HepG2 (cell line): ENCODE results near the gene TADA3. TPM values are rescaled to one million over a fixed set of nuclear protein-coding genes. Genes with fewer than 3 reads are reported as not detected.

Experiments used
- ATAC-seq: fragments of 200-7000 bp; cut with Tn5 transposase; 3 replicates; pipeline ENCODE4 v1.9.1; 2020; ENCODE audit warnings: mild to moderate bottlenecking, moderate library complexity
- BruUV-seq: library from RNA; stranded (reverse); fragments of 400-500 nt; replicated peaks from 2 replicates; lab custom pipeline; 2021; lab: Mats Ljungman, UMichigan
- CTCF ChIA-PET: fragments of 300-600 bp; formaldehyde crosslinking; extraction: SDS; loops from one replicate; lab custom pipeline; 2021; ENCODE audit warnings: low total read pairs, inconsistent platforms, low intra/inter-chr PET ratio; lab: Yijun Ruan, JAX
- POLR2A ChIA-PET: fragments of 350-600 bp; sonication (Branson Sonifier 250); formaldehyde crosslinking; loops from one replicate; lab custom pipeline; 2020; ENCODE audit warnings: antibody characterized with exemption, inconsistent platforms; lab: Yijun Ruan, JAX
- DNase-seq: peaks from one replicate; pipeline ENCODE4 v3.0.0-alpha.2; 2015; ENCODE audit warnings: low spot score
- FAIRE-seq: peaks from 3 replicates; lab custom pipeline; 2011; peaks lifted over from hg19 to GRCh38; lab: Jason Lieb, UNC
- H2AFZ ChIP-seq: one replicate; pipeline ENCODE4 v1.6.1; 2011; ENCODE audit warnings: low read length, inconsistent platforms
- H3K27ac ChIP-seq: fragments of 300-600 bp; 3 replicates; pipeline ENCODE4 v1.8.0; 2011; ENCODE audit warnings: mixed run types, mild to moderate bottlenecking, mixed read lengths, low read length, inconsistent platforms; ENCODE audit not compliant: insufficient read depth; ENCODE audit errors: extremely low read length
- H3K27me3 ChIP-seq, 2 experiments: fragments of 200-600 bp in 1 of 2; 2 replicates in 1 of 2; 3 replicates in 1 of 2; pipeline versions ENCODE4 v1.6.0 to v1.8.0; 2011; ENCODE audit warnings: low read length in 2 of 2, mild to moderate bottlenecking in 2 of 2, moderate library complexity in 2 of 2, inconsistent platforms in 1 of 2; ENCODE audit not compliant: insufficient read depth in 2 of 2, control insufficient read depth in 1 of 2
- H3K36me3 ChIP-seq, 2 experiments: fragments of 200-600 bp in 1 of 2; replicated peaks in 1 of 2; 2 replicates in 1 of 2; 3 replicates in 1 of 2; pipeline versions ENCODE4 v1.5.1 to v1.8.0; 2011; ENCODE audit warnings: low read length in 2 of 2, inconsistent platforms in 1 of 2; ENCODE audit not compliant: insufficient read depth in 2 of 2, control insufficient read depth in 1 of 2
- H3K4me1 ChIP-seq: 2 replicates; pipeline ENCODE4 v1.5.1; 2012; ENCODE audit warnings: low read length, inconsistent platforms; ENCODE audit not compliant: insufficient read depth
- H3K4me2 ChIP-seq: 2 replicates; pipeline ENCODE4 v1.6.0; 2011; ENCODE audit warnings: low read depth, low read length, inconsistent platforms
- H3K4me3 ChIP-seq, 3 experiments: fragments of 200-600 bp in 1 of 3; sonication (generic), shearing (Covaris generic) in 1 of 3; replicated peaks in 1 of 3; 2 replicates each; pipeline ENCODE4 v1.5.1; 2011 to 2016; ENCODE audit warnings: low read length in 3 of 3, inconsistent platforms in 2 of 3, low read depth in 2 of 3, mild to moderate bottlenecking in 2 of 3, control low read depth in 1 of 3, mixed read lengths in 1 of 3; ENCODE audit not compliant: insufficient read depth in 1 of 3
- H3K79me2 ChIP-seq: one replicate; pipeline ENCODE4 v1.6.1; 2011; ENCODE audit warnings: low read length, inconsistent platforms; ENCODE audit not compliant: insufficient read depth
- H3K9ac ChIP-seq: 2 replicates; pipeline ENCODE4 v1.6.0; 2011; ENCODE audit warnings: mild to moderate bottlenecking, low read depth, low read length, inconsistent platforms; ENCODE audit not compliant: insufficient read depth
- H3K9me3 ChIP-seq: 2 replicates; pipeline ENCODE4 v1.5.1; 2012; ENCODE audit warnings: mild to moderate bottlenecking, low read length
- H4K20me1 ChIP-seq: 2 replicates; pipeline ENCODE4 v1.6.0; 2011; ENCODE audit warnings: inconsistent platforms, mild to moderate bottlenecking, low read length, moderate library complexity; ENCODE audit not compliant: insufficient read depth
- POLR2A ChIP-seq, 2 experiments: IDR thresholded peaks; 2 replicates each; pipeline ENCODE4 v1.6.1; 2011; ENCODE audit warnings: low read depth in 2 of 2, low read length in 2 of 2, mild to moderate bottlenecking in 1 of 2, moderate library complexity in 1 of 2; ENCODE audit not compliant: insufficient read depth in 1 of 2
- RAD51 ChIP-seq: fragments of 450-650 bp; IDR thresholded peaks from 2 replicates; pipeline ENCODE4 v1.6.1; 2016; ENCODE audit warnings: borderline replicate concordance
- RBAK ChIP-seq: sonication (generic); formaldehyde crosslinking; IDR thresholded peaks from 2 replicates; pipeline ENCODE4 v1.5.1; 2020; ENCODE audit warnings: mild to moderate bottlenecking, missing genetic modification reagents
- ZNF577 ChIP-seq: sonication (generic); formaldehyde crosslinking; IDR thresholded peaks from 2 replicates; pipeline ENCODE4 v1.4.0; 2020; ENCODE audit warnings: mild to moderate bottlenecking, low read depth, missing genetic modification reagents, borderline replicate concordance
- ZNF772 ChIP-seq: sonication (generic); formaldehyde crosslinking; IDR thresholded peaks from 2 replicates; pipeline ENCODE4 v1.5.0; 2020; ENCODE audit warnings: mild to moderate bottlenecking, missing genetic modification reagents
- WGBS: methylation state at CpG from one replicate; pipeline ENCODE4 v1.1.6; 2017; ENCODE audit warnings: low lambda C conversion rate; 5-methylcytosine and 5-hydroxymethylcytosine counted together
- in situ Hi-C: cut with HindIII; loops from 2 replicates; pipeline ENCODE4 v1.10.0; 2017; ENCODE audit warnings: low pct_unique_long_range_greater_than_20kb; ENCODE audit not compliant: extremely low pct_ligation_motif_present
- intact Hi-C: fragments of 100-400 bp; cut with micrococcal nuclease; formaldehyde crosslinking; loops from one replicate; pipeline ENCODE4 v1.10.0; 2022; ENCODE audit not compliant: unreplicated experiment
- polyA plus RNA-seq, 8 experiments: library from polyadenylated mRNA; depleted of rRNA in 3 of 8; stranded (reverse) in 7 of 8; unstranded in 1 of 8; fragments of >200 nt; fragmentation: Illumina TruSeq in 4 of 8; extraction: Trizol in 4 of 8; gene quantifications; 2 replicates each; pipeline versions ENCODE4 v1.2.1 to v1.2.3, GENCODE V29; 2011 to 2016; ENCODE audit warnings: low read depth in 4 of 8, missing spikeins in 1 of 8, mixed read lengths in 1 of 8; ENCODE audit not compliant: insufficient read depth in 1 of 8
- total RNA-seq, 5 experiments: library from RNA; depleted of rRNA; stranded (reverse); fragments of >200 nt; fragmentation: Illumina TruSeq; extraction: Trizol; gene quantifications; 2 replicates each; pipeline ENCODE4 v1.2.3, GENCODE V29; 2016; ENCODE audit warnings: low read depth in 1 of 5
- TF ChIP-seq, protein P1 (sequence below), 2 experiments: sonication (generic) in 1 of 2; formaldehyde crosslinking in 1 of 2; IDR thresholded peaks; 2 replicates each; pipeline versions ENCODE4 v1.5.1 to v1.6.1; 2011 to 2020; ENCODE audit warnings: borderline replicate concordance in 1 of 2, low read depth in 1 of 2, low read length in 1 of 2, mild to moderate bottlenecking in 1 of 2, missing genetic modification reagents in 1 of 2, moderate library complexity in 1 of 2

The TADA3 gene
- total and polyA plus RNA-seq, 2 of the 13 experiments (the other 11 are each of a cell fraction or from before 2014, with no cell fraction given) = 32.1 to 37.1 TPM

DNA sequence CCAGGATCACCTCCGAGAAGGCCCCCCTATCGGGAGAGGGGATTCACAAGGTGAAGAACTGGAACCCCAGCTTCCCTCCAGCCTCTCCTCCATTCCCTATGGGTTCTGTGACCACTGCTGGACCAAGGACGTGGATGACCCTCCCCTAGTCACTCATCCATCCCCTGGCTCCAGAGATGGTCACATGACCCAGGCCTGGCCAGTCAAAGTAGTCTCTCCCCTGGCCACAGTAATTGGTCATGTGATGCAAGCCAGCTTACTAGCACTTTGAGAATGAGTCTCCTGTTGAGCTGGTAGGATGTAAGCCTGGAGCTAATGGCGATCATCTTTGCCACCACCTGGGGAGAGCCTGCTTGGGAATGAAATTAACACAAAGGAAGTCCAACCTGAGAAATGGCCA lies 26.4 kb downstream of the TADA3 start:
- in situ Hi-C loops (no loop called here), intact Hi-C loops (no loop called here)
- Histone ChIP-seq H3K27me3 (no peaks in the 10 kb centered on the region; a peak in 1 of 5 replicates), H3K4me3 (no peak overlapping the region), H3K4me2 (no peak overlapping the region), H4K20me1 (no peaks in the 10 kb centered on the region), H3K9me3 (no peaks in the 10 kb centered on the region), H2AFZ (no peak overlapping the region), H3K4me1 (peaks cover 32% of the 10 kb centered on the region), H3K27ac (no peak overlapping the region), H3K36me3 (peaks cover 4 to 32% of the 10 kb centered on the region in 2 experiments; a peak in 4 of 5 replicates), H3K9ac (no peak overlapping the region), H3K79me2 (peaks cover 13% of the 10 kb centered on the region)
- ChIA-PET POLR2A (interaction anchor here (1.3 kb wide), 1 partner anchor 27 kb away, joined by 4 read pairs; the partner anchor contains the start of genes ARPC4 and TADA3), CTCF (no interaction called here)
- no peak for DNase-seq
- no peak for ATAC-seq
- no peak for FAIRE-seq
- TF ChIP-seq RAD51 (peak; percentile 66; the same call in 1 of the 2 replicates), RBAK (no peak), ZNF577 (no peak), POLR2A (IDR thresholded peaks at IDR 0.05; ENCODE audit: insufficient read depth in 1 of 2, low read depth in 2 of 2, low read length in 2 of 2) (0 out of 4 replicates have a peak, but pooled peaks of 1 of the 2 experiments have one; percentile 5), ZNF772 (CRISPR knock-in tag) (no peak)
- TF ChIP-seq, protein P1, sequence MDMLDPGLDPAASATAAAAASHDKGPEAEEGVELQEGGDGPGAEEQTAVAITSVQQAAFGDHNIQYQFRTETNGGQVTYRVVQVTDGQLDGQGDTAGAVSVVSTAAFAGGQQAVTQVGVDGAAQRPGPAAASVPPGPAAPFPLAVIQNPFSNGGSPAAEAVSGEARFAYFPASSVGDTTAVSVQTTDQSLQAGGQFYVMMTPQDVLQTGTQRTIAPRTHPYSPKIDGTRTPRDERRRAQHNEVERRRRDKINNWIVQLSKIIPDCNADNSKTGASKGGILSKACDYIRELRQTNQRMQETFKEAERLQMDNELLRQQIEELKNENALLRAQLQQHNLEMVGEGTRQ (IDR thresholded peaks at IDR 0.05; ENCODE audit: low read depth, low read length) = peak; percentile 85
- TF ChIP-seq, protein P1 (CRISPR knock-in tag; IDR thresholded peaks at IDR 0.05; ENCODE audit: borderline replicate concordance) = peak; percentile 45; the same call in 1 of the 2 replicates
- WGBS = 97% methylated on average over 4 of the region's 4 CpGs
- no TSS peak for BruUV-seq
